Transverse colon (tissue), 4 donors: ENCODE data around the gene PCDHB12. TPM values are rescaled to one million over a fixed set of nuclear protein-coding genes. Genes with fewer than 3 reads are reported as not detected.
"Not testable (repeated sequence)": the region's sequence is repeated elsewhere in the genome, so short reads cannot be mapped to it uniquely, and the experiment has no call there.

Experiments used
- DNase-seq: peaks from one replicate; pipeline ENCODE4 v3.0.0-alpha.2; 2019
- H3K27ac ChIP-seq, 4 donors: fragments of 200-600 bp; sonication (generic); 2 replicates each; pipeline ENCODE4 v1.5.1; 2016 to 2018; ENCODE audit warnings: inconsistent platforms in 4 of 4
- H3K27me3 ChIP-seq: fragments of 200-600 bp; sonication (generic); 2 replicates; pipeline ENCODE4 v1.5.1; 2017; ENCODE audit warnings: inconsistent platforms
- H3K36me3 ChIP-seq, 4 donors: fragments of 200-600 bp; sonication (generic); 2 replicates each; pipeline ENCODE4 v1.5.1; 2017 to 2019; ENCODE audit warnings: inconsistent platforms in 4 of 4
- H3K4me1 ChIP-seq, 4 donors: fragments of 200-600 bp; sonication (generic); 2 replicates each; pipeline ENCODE4 v1.5.1; 2017 to 2020; ENCODE audit warnings: inconsistent platforms in 4 of 4
- H3K4me3 ChIP-seq, 4 donors: fragments of 200-600 bp; sonication (generic); 1 replicate in 1 of 4; 2 replicates in 3 of 4; pipeline versions ENCODE4 v1.5.1 to v1.6.1; 2017 to 2019; ENCODE audit warnings: inconsistent platforms in 4 of 4
- H3K9me3 ChIP-seq, 2 donors: fragments of 200-600 bp; sonication (generic); 2 replicates each; pipeline ENCODE4 v1.5.1; 2017 to 2019; ENCODE audit warnings: inconsistent platforms in 2 of 2
- CTCF ChIP-seq, 5 experiments: fragments of 200-600 bp in 3 of 5; fragments of 450-650 bp in 2 of 5; sonication (generic) in 3 of 5; IDR thresholded peaks; 1 replicate in 2 of 5; 2 replicates in 3 of 5; pipeline ENCODE4 v1.5.1; 2016 to 2017; ENCODE audit warnings: antibody characterized with exemption in 5 of 5, inconsistent platforms in 3 of 5, mild to moderate bottlenecking in 2 of 5, moderate library complexity in 1 of 5
- EP300 ChIP-seq: sonication (generic); formaldehyde crosslinking; IDR thresholded peaks from one replicate; pipeline ENCODE4 v1.6.1; 2017; ENCODE audit warnings: antibody characterized with exemption, low read depth
- POLR2A ChIP-seq: fragments of 450-650 bp; IDR thresholded peaks from one replicate; pipeline ENCODE4 v1.6.1; 2016; ENCODE audit warnings: antibody characterized with exemption, mild to moderate bottlenecking, moderate library complexity
- POLR2AphosphoS5 ChIP-seq, 3 donors: sonication (generic); formaldehyde crosslinking; IDR thresholded peaks; one replicate each; pipeline ENCODE4 v1.6.1; 2016; ENCODE audit warnings: antibody characterized with exemption in 3 of 3
- whole genome bisulfite sequencing, 2 donors: methylation state at CpG; one replicate each; pipeline ENCODE4 v1.1.5; 2018; ENCODE audit warnings: low coverage in 1 of 2; 5-methylcytosine and 5-hydroxymethylcytosine counted together
- in situ Hi-C, 4 donors: fragments of 200-750 bp; cut with MboI; loops; one replicate each; pipeline versions ENCODE4 v1.15.0 to v1.15.1; 2017; ENCODE audit warnings: low sequenced_read_pairs in 3 of 4, low pct_ligation_motif_present in 1 of 4, low pct_unique_long_range_greater_than_20kb in 1 of 4
- intact Hi-C: fragments of 100-400 bp; cut with DNase I; formaldehyde crosslinking; loops from one replicate; pipeline ENCODE4 v1.15.1; 2023; ENCODE audit warnings: low total_unique reads
- total RNA-seq, 4 donors: library from RNA; depleted of rRNA; stranded (reverse); fragments of >200 nt; gene quantifications; one replicate each; pipeline ENCODE4 v1.1.0, GENCODE V29; 2016

Gene PCDHB12
- total RNA-seq, 4 donors from 2014 or later = 0.40 to 1.9 (median 1.1) TPM

GRCh38 chr5:141179876-141180275 is 28.6 kb upstream of the PCDHB12 start:
- H3K27ac ChIP-seq, H3K4me1 ChIP-seq, H3K4me3 ChIP-seq, in situ Hi-C loops, H3K36me3 ChIP-seq, intact Hi-C loops, DNase-seq: not testable (repeated sequence)
- 63% methylated on average over 25 of the region's 32 CpGs; no CpG with 5 or more reads in 1 of the 2 donors for WGBS, 2 donors
- Histone ChIP-seq H3K9me3 (peaks cover 28 to 38% of the 10 kb centered on the region in 2 donors), H3K27me3 (peaks cover 18% of the 10 kb centered on the region)

DNA sequence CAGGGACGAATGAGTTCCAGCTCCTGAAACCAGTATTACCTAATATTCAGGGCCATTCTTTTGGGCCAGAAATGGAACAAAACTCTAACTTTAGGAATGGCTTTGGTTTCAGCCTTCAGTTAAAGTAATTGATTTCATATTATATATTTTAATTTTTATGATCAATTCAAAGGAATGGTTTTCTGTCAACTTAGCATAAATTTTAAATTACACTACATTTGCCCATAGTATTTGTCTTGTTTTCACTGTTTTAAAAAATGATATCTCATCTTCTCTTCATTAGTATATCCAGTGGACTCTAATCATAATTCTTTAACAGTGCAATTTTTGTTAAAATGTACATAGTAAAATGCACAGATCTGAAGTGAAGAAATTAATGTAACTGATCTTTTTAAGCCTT is 28.2 kb upstream of the PCDHB12 start:
- no peaks in the 10 kb centered on the region for H3K4me1 ChIP-seq
- WGBS, 2 donors = 67% methylated on average over 1 of the region's 1 CpG; no CpG with 5 or more reads in 1 of the 2 donors
- peaks cover 18% of the 10 kb centered on the region for H3K27me3 ChIP-seq
- H3K9me3 ChIP-seq = peaks cover 25 to 38% of the 10 kb centered on the region in 2 donors
- no peaks in the 10 kb centered on the region for H3K36me3 ChIP-seq
- no peak for TF ChIP-seq EP300
- TF ChIP-seq POLR2AphosphoS5 (IDR thresholded peaks at IDR 0.05) = no peak
- TF ChIP-seq CTCF (IDR thresholded peaks at IDR 0.05) = no peak
- no peak for TF ChIP-seq POLR2A
- DNase-seq = no peak
- H3K27ac ChIP-seq = no peak overlapping the region
- no peak overlapping the region for H3K4me3 ChIP-seq
- intact Hi-C loops = no loop called here
- in situ Hi-C loops = no loop called here

DNA sequence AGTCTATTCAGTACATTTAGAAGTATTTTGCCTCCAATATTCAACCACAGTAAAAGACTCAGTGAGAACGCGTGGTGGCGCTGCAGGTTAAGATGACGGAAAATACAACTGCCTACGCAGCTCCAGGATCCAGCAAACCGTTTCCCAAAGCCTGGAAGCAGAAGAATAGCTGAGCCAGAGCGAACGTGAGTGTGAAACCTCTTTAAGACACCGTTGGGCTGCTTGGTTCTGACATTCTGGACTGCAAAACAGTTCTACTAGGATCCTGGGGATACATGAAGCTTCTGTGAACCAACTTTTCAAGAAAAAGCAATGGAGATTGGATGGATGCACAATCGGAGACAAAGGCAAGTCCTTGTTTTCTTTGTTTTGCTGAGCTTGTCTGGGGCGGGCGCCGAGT is 26.3 kb upstream of the PCDHB12 start, which contains the start of gene PCDHB16:
Gene PCDHB16, plus strand, starts transcription at position 140 of the 400 bp plus-strand sequence. Its CDS starts 173 bp downstream, at position 313.
- TF ChIP-seq CTCF (IDR thresholded peaks at IDR 0.05) (peak in 1 of 5 experiments; percentile 4), POLR2A (no peak)
- peaks cover 23 to 26% of the 10 kb centered on the region in 2 donors for H3K9me3 ChIP-seq
- intact Hi-C loops = no loop called here

DNA sequence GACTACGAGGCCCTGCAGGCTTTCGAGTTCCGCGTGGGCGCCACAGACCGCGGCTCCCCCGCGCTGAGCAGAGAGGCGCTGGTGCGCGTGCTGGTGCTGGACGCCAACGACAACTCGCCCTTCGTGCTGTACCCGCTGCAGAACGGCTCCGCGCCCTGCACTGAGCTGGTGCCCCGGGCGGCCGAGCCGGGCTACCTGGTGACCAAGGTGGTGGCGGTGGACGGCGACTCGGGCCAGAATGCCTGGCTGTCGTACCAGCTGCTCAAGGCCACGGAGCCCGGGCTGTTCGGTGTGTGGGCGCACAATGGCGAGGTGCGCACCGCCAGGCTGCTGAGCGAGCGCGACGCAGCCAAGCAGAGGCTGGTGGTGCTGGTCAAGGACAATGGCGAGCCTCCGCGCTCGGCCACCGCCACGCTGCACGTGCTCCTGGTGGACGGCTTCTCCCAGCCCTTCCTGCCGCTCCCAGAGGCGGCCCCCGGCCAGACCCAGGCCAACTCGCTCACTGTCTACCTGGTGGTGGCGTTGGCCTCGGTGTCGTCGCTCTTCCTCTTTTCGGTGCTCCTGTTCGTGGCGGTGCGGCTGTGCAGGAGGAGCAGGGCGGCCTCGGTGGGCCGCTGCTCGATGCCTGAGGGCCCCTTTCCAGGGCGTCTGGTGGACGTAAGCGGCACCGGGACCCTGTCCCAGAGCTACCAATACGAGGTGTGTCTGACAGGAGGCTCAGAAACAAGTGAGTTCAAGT is 24.2 kb upstream of the PCDHB12 start:
- H3K9me3 ChIP-seq = peaks cover 21 to 23% of the 10 kb centered on the region in 2 donors
- 70% methylated on average over 23 of the region's 69 CpGs; no CpG with 5 or more reads in 1 of the 2 donors for WGBS, 2 donors
- in situ Hi-C loops = not testable (repeated sequence)

More for the DNA sequence above, 26.3 kb upstream of the PCDHB12 start, which contains the start of gene PCDHB16:
- Histone ChIP-seq H3K27ac (no peak within 1 kb of the TSS), H3K4me3 (peak within 1 kb of the TSS in 2 of 4 donors; percentile 9 to 14), H3K4me1 (no peaks in the 10 kb centered on the region), H3K36me3 (no peaks in the 10 kb centered on the region), H3K27me3 (peaks cover 9% of the 10 kb centered on the region)
- in situ Hi-C loops = no loop called here
- WGBS, 2 donors = 10 to 38% methylated on average over 9 to 13 of the region's 13 CpGs
- DNase-seq = no peak

DNA sequence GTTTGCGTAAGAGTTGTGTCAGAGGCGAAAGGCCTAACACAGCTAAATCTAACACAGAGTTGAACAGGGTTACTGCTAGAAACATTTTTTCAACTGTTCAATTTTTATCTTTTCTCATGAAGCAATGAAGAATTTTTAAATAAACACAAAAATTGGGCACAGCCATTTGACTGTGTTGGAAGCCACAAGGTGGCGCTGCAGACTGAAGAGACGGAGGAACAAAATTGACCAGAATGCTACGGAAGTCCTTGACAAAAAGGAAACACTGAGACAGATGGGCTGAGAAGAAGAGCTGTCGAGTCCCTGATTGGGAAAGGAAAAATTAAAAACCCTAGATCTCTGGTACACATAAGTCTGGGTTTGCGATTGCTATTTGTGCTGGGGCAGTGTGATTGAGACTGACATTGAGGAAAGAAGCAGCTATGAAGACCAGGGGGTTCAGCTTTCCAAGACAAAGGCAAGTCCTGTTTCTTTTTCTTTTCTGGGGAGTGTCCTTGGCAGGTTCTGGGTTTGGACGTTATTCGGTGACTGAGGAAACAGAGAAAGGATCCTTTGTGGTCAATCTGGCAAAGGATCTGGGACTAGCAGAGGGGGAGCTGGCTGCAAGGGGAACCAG is 21.5 kb upstream of the PCDHB12 start, which contains the start of gene PCDHB9:
Gene PCDHB9, plus strand, starts transcription at position 265 of the 616 bp plus-strand sequence. Its CDS starts 158 bp downstream, at position 423.
- intact Hi-C loops (no loop called here), in situ Hi-C loops (no loop called here)
- H3K36me3 ChIP-seq = no peaks in the 10 kb centered on the region
- DNase-seq = no peak
- H3K9me3 ChIP-seq = peaks cover 21 to 39% of the 10 kb centered on the region in 2 donors
- peak in 3 of 5 experiments; percentile 12 to 24 (median 18) for TF ChIP-seq CTCF (IDR thresholded peaks at IDR 0.05)
- no peak for TF ChIP-seq EP300
- peaks cover 4% of the 10 kb centered on the region for H3K27me3 ChIP-seq
- peak within 1 kb of the TSS in 1 of 4 donors; percentile 16 for H3K4me3 ChIP-seq
- no peaks in the 10 kb centered on the region for H3K4me1 ChIP-seq
- H3K27ac ChIP-seq = no peak within 1 kb of the TSS
- WGBS, 2 donors = 27 to 31% methylated on average over 7 to 9 of the region's 9 CpGs

More for the DNA sequence above, 24.2 kb upstream of the PCDHB12 start:
- H3K27ac ChIP-seq, H3K27me3 ChIP-seq, DNase-seq, H3K4me1 ChIP-seq, H3K4me3 ChIP-seq, H3K36me3 ChIP-seq, intact Hi-C loops: not testable (repeated sequence)

- H3K36me3 ChIP-seq, intact Hi-C loops, DNase-seq, H3K4me1 ChIP-seq, in situ Hi-C loops, H3K27me3 ChIP-seq, H3K27ac ChIP-seq, H3K4me3 ChIP-seq: not testable (repeated sequence)
- H3K9me3 ChIP-seq = peaks cover 21 to 41% of the 10 kb centered on the region in 2 donors
- WGBS, 2 donors = 68% methylated on average over 19 of the region's 37 CpGs; no CpG with 5 or more reads in 1 of the 2 donors
Observed at GRCh38 chr5:141188682-141189081, 19.8 kb upstream of the PCDHB12 start.

DNA sequence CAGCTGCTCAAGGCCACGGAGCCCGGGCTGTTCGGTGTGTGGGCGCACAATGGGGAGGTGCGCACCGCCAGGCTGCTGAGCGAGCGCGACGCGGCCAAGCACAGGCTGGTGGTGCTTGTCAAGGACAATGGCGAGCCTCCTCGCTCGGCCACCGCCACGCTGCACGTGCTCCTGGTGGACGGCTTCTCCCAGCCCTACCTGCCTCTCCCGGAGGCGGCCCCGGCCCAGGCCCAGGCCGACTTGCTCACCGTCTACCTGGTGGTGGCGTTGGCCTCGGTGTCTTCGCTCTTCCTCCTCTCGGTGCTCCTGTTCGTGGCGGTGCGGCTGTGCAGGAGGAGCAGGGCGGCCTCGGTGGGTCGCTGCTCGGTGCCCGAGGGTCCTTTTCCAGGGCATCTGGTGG is 19.4 kb upstream of the PCDHB12 start:
- peaks cover 21 to 41% of the 10 kb centered on the region in 2 donors for H3K9me3 ChIP-seq
- H3K4me1 ChIP-seq, in situ Hi-C loops, H3K4me3 ChIP-seq, intact Hi-C loops, H3K36me3 ChIP-seq, H3K27me3 ChIP-seq, DNase-seq, H3K27ac ChIP-seq: not testable (repeated sequence)
- 70% methylated on average over 27 of the region's 35 CpGs; no CpG with 5 or more reads in 1 of the 2 donors for WGBS, 2 donors
